DMS114 treated with DMSO at 0.1 percent for 48 hours (cell line): ENCODE measurements around the gene SKP1.

Experiments used
- DNase-seq: peaks from one replicate; lab custom pipeline; 2025; ENCODE audit not compliant: unreplicated experiment; lab: John Stamatoyannopoulos, UW

Gene SKP1

DNA sequence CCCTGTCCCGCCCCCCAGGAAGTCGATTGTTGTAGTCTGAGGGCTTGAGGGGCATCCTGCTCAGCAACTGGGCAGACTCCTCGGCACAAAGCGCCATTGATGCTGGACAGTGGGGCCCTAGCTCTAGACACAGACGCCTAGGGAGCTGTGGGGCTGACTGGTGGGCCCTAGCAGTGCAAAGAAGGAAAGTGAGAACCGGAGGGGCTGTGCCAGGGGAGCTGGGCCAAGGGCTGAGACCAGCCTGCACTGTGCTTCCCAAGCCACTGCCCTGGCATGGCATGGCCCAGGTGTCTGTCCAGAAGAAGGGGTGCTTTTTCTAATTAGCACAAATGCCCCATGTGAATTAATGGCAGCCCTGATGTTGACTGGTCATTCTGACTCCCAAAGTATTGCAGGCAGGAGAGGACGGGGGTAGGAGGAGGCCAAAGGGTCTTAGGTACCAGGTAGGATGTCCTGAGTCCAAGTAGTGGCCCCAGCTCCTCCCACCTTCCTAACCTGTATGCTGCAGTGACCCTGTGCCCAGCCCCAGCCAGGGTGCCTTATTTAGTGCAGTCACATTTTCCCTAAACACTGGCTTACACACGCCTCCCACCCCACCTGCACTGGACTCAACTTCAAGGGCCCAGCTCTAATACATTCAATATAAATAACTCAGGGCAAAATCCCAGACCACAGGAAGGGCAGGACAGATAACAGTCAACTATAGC, 46.4 kb downstream of the SKP1 start:
- no peak for DNase-seq

GRCh38 chr5:134129411-134130238, 47.1 kb downstream of the SKP1 start:
- DNase-seq = no peak

GRCh38 chr5:134128648-134128995, 48.1 kb downstream of the SKP1 start:
- no peak for DNase-seq

GRCh38 chr5:134127988-134128647, 48.6 kb downstream of the SKP1 start:
- no peak for DNase-seq

DNA sequence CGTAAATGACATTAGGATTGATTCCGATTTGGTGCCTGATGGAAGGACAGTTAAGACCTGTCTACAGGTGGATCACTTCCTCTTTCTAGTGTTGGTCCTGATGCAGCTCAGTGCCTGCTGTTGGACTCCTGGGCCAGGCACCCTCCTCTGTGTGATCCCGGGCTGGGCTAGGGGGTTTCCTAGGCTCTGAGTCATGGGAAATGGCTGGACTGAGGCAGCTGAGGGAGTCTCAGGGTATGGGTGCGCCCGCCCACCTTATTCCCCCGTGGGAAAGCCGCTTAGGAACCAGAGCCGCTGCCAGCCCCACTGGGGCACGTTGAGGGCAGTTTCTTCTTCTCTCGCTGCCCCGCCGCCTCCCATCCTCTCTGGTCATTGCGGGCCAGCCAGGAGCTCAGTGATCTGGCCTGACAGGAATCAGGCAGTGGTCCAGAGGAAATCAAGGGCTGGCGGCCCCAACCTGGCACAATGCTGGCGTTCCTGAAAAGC, 49.3 kb downstream of the SKP1 start:
- no peak for DNase-seq

- DNase-seq = no peak
These were observed 51.4 kb downstream of the SKP1 start for GRCh38 chr5:134125039-134126015.

DNA sequence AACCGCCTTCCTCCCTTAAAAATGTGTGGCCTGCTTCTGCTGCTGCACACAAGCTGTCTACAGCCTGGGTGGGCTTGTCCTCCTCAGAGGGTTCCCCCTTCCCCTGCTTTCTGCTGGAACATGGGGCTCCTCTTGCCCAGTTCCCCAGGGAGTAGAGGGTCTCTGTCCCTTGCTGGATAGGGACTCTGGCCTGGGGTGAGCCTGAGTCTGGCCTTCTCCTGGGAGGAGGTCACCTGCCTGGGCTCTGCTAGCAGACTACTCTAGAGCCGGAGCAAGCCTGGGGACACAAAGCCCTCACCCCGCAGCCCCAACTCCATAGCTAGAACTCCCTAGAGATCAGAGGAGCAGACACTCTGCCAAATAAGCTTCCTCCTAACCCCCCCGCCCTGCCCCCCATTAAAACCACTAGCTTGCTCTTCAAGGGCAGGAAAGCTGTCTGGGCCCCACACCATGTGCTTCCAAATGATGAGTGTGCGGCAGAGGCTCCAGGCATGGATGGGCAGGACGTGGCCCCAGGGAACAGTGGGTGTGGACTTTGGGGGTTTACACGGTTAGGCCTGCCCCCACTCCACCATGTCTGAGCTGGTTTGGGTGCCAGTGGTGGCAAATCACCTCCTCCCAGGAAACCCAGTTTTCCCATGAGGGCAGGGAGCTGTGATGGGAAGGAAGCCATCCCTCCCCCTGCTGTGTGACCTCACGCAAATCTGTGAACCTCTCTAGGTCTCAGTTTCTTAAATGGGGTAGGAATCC, 52.3 kb downstream of the SKP1 start:
- no peak for DNase-seq

- DNase-seq = no peak
These were observed 53.4 kb downstream of the SKP1 start for GRCh38 chr5:134123360-134123759.

- no peak for DNase-seq
These were observed 54.2 kb downstream of the SKP1 start for GRCh38 chr5:134122530-134122929.

DNA sequence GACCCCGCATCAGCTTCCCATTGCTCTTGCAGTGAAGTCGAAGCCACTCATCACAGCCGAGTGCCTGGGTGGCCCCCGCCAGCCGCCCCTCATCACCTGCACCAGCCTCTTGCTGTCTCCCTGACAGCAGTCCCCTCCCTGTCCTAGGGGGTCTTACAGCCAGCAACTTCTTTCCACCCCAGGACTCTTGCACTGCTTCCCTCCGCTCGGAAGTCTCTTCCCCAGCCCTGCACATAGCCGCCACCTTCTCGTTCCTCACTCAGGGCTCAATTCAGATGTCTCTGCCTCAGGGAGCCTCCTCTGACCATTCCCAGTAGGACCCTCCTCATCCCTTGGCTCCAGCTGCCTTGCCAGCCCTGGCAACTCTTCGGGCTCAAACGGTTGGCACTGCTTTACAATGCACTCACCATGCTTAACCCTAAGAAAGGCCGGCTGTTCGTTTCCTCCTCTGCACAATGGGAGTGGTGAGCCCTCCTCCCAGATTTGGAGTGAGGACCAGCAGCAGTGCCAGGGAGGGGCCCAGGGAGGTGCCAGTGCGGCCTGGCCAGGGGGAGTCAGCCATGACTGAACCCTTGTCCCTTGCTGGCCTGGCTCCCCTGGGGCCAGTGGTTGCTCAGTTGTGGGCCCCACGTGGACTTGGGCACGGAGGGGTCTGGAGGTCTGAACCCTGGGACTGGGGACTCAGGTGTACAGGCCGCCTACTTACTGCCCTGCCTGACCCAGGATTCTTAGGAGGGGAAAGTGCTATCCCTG, 56.2 kb downstream of the SKP1 start:
- no peak for DNase-seq

DNA sequence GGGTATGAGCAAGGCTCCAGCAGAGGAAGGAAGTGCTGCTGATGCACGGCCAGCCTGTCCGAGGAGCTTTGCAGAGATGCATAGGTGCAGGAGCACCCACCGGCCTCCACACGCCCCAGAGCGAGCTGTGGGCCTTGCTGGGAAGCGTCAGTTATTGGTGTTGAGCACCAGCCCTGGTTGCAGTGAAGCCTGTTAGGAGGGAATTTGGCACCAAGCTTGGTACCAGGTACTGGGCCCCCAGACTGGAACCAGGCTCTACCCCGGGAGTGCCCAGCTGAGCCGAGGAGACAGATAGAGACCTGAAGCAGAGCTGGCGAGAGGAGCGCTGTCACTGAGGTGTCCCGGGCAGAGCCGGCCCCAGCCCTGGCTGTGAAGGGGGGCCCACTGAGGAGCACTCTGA, 57.0 kb downstream of the SKP1 start:
- no peak for DNase-seq

- DNase-seq = no peak
These were observed 58.4 kb downstream of the SKP1 start for GRCh38 chr5:134118212-134118835.

GRCh38 chr5:134116789-134117761, 59.7 kb downstream of the SKP1 start:
- DNase-seq = no peak

DNA sequence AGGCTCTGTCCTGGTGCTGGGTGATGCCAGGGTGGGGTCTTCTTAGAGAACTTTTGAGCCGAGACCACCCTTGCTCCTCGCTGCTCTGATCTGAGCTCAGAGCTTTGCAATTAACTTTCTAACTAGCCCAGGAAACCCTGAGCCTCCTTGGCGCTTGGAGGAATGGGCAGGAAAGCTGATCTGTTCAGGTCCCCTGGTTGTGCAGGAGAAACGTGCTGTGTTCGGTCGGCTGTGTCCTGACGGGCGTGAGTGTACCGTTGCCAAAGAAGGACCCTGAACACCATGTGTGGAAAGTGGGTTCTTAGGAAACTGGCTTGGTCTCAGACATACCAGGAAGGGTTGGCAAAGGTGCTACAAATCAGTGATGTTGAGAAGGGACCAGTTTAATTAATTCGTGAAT, 60.5 kb downstream of the SKP1 start:
- DNase-seq = no peak

GRCh38 chr5:134115806-134116175, 61.0 kb downstream of the SKP1 start:
- DNase-seq = no peak

DNA sequence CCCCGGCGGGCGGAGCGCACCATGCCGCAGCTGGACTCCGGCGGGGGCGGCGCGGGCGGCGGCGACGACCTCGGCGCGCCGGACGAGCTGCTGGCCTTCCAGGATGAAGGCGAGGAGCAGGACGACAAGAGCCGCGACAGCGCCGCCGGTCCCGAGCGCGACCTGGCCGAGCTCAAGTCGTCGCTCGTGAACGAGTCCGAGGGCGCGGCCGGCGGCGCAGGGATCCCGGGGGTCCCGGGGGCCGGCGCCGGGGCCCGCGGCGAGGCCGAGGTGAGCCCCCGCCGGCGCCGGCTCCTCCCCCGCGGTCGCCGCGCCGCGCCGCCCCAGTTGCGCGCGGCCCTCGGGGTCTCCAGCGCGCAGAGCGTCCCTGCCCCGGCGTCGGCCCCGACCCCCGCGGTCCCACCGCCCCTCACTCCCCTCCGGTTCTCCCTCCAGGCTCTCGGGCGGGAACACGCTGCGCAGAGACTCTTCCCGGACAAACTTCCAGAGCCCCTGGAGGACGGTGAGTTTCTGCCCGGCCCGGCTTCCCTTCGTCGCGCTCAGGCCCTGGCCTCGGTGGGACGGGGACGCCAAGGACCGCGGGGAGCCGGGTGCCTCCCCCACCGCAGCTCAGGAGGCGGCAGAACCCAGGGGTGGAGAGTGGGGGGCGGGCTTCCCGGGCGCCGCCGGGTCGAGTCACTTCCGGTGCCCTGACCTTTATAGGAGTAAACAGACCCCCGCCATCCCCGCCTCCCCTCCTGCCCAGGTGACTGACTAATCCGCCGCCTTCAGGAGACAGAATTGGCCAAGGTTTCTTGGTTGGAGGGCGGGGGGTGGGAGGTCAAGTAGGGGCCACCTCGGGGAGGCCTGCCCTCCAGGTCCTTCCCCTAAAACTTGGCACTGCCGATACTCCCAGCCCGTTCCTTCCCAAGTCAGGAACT, 61.6 kb downstream of the SKP1 start:
- no peak for DNase-seq
